Neural cell (in vitro differentiated cells): Measurements from ENCODE around the gene KRT82.

Experiments
- CTCF ChIP-seq: fragments of 450-650 bp; IDR thresholded peaks from 2 replicates; pipeline ENCODE4 v1.5.1; 2014; ENCODE audit warnings: antibody characterized with exemption, mild to moderate bottlenecking, moderate library complexity; ENCODE audit not compliant: poor library complexity, severe bottlenecking
- EP300 ChIP-seq: fragments of 450-650 bp; conservative IDR thresholded peaks from 2 replicates; pipeline ENCODE4 v1.6.1; 2014; ENCODE audit warnings: antibody characterized with exemption, mild to moderate bottlenecking, moderate library complexity; ENCODE audit not compliant: poor library complexity, severe bottlenecking
- REST ChIP-seq: IDR thresholded peaks from 2 replicates; pipeline ENCODE4 v1.6.1; 2012; ENCODE audit warnings: borderline replicate concordance

- TF ChIP-seq CTCF (no peak), REST (no peak), EP300 (no peak)
These were observed 49.9 kb downstream of the KRT82 start for GRCh38 chr12:52356031-52356761.
